ENCODE measurements around the gene PSME2. TPM values are rescaled to one million over a fixed set of nuclear protein-coding genes. Genes with fewer than 3 reads are reported as not detected.
A peak's percentile ranks its signal among the peaks of the same experiment; 100 is the strongest.

Gene PSME2
- total and polyA plus RNA-seq, 2 of the 13 experiments (the other 11 are each of a cell fraction or from before 2014, with no cell fraction given): 332 to 716 TPM

DNA sequence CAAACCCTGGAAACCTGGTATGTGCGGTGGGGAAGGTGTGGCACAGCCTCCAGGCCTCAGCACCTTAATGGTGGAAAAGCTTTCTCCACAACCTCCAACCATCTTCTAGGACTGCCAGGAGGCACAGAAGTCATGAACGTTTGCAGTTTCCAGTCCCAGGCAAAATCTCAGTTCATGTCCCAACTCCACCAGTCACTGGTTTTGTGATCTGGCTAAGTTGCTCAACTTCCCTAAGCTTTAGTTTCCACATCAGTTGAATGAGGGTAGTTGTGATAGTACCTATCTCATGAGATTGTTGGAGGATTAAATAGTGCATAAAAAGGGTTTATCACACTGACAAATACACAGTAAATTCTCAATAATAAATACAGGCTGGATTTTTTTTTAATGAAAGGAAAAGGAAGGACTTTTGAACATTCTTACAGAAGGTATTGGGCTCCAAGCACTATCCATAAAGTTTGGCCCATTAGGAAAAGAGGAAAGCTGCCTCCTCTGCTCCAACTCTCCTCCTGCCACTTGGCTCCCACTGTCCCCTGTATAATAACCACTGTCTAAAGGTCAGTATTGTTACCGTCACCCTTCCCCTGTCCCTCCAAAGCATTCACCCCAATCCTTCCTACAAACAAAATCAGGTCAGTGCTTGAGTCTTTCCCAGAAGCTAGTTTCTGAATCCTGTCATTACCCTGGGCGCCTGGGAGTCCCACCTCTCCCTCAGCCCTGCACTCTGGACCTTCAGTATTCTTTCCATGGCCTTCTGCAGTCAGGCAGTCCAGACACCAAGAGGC is 46.0 kb downstream of the PSME2 start (continued):
- TF ChIP-seq, protein P1, sequence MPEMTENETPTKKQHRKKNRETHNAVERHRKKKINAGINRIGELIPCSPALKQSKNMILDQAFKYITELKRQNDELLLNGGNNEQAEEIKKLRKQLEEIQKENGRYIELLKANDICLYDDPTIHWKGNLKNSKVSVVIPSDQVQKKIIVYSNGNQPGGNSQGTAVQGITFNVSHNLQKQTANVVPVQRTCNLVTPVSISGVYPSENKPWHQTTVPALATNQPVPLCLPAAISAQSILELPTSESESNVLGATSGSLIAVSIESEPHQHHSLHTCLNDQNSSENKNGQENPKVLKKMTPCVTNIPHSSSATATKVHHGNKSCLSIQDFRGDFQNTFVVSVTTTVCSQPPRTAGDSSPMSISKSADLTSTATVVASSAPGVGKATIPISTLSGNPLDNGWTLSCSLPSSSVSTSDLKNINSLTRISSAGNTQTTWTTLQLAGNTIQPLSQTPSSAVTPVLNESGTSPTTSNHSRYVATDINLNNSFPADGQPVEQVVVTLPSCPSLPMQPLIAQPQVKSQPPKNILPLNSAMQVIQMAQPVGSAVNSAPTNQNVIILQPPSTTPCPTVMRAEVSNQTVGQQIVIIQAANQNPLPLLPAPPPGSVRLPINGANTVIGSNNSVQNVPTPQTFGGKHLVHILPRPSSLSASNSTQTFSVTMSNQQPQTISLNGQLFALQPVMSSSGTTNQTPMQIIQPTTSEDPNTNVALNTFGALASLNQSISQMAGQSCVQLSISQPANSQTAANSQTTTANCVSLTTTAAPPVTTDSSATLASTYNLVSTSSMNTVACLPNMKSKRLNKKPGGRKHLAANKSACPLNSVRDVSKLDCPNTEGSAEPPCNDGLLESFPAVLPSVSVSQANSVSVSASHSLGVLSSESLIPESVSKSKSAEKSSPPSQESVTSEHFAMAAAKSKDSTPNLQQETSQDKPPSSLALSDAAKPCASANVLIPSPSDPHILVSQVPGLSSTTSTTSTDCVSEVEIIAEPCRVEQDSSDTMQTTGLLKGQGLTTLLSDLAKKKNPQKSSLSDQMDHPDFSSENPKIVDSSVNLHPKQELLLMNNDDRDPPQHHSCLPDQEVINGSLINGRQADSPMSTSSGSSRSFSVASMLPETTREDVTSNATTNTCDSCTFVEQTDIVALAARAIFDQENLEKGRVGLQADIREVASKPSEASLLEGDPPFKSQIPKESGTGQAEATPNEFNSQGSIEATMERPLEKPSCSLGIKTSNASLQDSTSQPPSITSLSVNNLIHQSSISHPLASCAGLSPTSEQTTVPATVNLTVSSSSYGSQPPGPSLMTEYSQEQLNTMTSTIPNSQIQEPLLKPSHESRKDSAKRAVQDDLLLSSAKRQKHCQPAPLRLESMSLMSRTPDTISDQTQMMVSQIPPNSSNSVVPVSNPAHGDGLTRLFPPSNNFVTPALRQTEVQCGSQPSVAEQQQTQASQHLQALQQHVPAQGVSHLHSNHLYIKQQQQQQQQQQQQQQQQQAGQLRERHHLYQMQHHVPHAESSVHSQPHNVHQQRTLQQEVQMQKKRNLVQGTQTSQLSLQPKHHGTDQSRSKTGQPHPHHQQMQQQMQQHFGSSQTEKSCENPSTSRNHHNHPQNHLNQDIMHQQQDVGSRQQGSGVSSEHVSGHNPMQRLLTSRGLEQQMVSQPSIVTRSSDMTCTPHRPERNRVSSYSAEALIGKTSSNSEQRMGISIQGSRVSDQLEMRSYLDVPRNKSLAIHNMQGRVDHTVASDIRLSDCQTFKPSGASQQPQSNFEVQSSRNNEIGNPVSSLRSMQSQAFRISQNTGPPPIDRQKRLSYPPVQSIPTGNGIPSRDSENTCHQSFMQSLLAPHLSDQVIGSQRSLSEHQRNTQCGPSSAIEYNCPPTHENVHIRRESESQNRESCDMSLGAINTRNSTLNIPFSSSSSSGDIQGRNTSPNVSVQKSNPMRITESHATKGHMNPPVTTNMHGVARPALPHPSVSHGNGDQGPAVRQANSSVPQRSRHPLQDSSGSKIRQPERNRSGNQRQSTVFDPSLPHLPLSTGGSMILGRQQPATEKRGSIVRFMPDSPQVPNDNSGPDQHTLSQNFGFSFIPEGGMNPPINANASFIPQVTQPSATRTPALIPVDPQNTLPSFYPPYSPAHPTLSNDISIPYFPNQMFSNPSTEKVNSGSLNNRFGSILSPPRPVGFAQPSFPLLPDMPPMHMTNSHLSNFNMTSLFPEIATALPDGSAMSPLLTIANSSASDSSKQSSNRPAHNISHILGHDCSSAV (CRISPR knock-in tag; IDR thresholded peaks at IDR 0.05; ENCODE audit: borderline replicate concordance): 0 out of 2 replicates have a peak, but pooled peaks have one; percentile 43
- TF ChIP-seq RNF2 (conservative IDR thresholded peaks at IDR 0.05; ENCODE audit: low read depth) (no peak), ZNF678 (CRISPR knock-in tag; IDR thresholded peaks at IDR 0.05) (0 out of 2 replicates have a peak, but pooled peaks have one; percentile 26), NR2C2 (CRISPR knock-in tag; IDR thresholded peaks at IDR 0.05; ENCODE audit: borderline replicate concordance) (no peak), NCOR1 (IDR thresholded peaks at IDR 0.05; ENCODE audit: borderline replicate concordance, low read length) (no peak), ZNF230 (CRISPR knock-in tag; IDR thresholded peaks at IDR 0.05) (0 out of 2 replicates have a peak, but pooled peaks have one; percentile 70), ZFP1 (CRISPR knock-in tag; IDR thresholded peaks at IDR 0.05) (no peak), ZNF263 (CRISPR knock-in tag; IDR thresholded peaks at IDR 0.05) (no peak), ZNF143 (CRISPR knock-in tag; IDR thresholded peaks at IDR 0.05) (no peak)
- TF ChIP-seq, protein P2, sequence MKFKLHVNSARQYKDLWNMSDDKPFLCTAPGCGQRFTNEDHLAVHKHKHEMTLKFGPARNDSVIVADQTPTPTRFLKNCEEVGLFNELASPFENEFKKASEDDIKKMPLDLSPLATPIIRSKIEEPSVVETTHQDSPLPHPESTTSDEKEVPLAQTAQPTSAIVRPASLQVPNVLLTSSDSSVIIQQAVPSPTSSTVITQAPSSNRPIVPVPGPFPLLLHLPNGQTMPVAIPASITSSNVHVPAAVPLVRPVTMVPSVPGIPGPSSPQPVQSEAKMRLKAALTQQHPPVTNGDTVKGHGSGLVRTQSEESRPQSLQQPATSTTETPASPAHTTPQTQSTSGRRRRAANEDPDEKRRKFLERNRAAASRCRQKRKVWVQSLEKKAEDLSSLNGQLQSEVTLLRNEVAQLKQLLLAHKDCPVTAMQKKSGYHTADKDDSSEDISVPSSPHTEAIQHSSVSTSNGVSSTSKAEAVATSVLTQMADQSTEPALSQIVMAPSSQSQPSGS (CRISPR knock-in tag; IDR thresholded peaks at IDR 0.05): peak; percentile 30; the same call in 1 of the 2 replicates
- TF ChIP-seq, protein P3, sequence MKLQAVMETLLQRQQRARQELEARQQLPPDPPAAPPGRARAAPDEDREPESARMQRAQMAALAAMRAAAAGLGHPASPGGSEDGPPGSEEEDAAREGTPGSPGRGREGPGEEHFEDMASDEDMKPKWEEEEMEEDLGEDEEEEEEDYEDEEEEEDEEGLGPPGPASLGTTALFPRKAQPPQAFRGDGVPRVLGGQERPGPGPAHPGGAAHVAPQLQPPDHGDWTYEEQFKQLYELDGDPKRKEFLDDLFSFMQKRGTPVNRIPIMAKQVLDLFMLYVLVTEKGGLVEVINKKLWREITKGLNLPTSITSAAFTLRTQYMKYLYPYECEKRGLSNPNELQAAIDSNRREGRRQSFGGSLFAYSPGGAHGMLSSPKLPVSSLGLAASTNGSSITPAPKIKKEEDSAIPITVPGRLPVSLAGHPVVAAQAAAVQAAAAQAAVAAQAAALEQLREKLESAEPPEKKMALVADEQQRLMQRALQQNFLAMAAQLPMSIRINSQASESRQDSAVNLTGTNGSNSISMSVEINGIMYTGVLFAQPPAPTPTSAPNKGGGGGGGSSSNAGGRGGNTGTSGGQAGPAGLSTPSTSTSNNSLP (IDR thresholded peaks at IDR 0.05; ENCODE audit: low read depth, low read length): no peak
- TF ChIP-seq, protein P4, sequence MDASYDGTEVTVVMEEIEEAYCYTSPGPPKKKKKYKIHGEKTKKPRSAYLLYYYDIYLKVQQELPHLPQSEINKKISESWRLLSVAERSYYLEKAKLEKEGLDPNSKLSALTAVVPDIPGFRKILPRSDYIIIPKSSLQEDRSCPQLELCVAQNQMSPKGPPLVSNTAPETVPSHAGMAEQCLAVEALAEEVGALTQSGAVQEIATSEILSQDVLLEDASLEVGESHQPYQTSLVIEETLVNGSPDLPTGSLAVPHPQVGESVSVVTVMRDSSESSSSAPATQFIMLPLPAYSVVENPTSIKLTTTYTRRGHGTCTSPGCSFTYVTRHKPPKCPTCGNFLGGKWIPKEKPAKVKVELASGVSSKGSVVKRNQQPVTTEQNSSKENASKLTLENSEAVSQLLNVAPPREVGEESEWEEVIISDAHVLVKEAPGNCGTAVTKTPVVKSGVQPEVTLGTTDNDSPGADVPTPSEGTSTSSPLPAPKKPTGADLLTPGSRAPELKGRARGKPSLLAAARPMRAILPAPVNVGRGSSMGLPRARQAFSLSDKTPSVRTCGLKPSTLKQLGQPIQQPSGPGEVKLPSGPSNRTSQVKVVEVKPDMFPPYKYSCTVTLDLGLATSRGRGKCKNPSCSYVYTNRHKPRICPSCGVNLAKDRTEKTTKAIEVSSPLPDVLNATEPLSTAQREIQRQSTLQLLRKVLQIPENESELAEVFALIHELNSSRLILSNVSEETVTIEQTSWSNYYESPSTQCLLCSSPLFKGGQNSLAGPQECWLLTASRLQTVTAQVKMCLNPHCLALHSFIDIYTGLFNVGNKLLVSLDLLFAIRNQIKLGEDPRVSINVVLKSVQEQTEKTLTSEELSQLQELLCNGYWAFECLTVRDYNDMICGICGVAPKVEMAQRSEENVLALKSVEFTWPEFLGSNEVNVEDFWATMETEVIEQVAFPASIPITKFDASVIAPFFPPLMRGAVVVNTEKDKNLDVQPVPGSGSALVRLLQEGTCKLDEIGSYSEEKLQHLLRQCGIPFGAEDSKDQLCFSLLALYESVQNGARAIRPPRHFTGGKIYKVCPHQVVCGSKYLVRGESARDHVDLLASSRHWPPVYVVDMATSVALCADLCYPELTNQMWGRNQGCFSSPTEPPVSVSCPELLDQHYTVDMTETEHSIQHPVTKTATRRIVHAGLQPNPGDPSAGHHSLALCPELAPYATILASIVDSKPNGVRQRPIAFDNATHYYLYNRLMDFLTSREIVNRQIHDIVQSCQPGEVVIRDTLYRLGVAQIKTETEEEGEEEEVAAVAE (CRISPR knock-in tag; IDR thresholded peaks at IDR 0.05; ENCODE audit: borderline replicate concordance): no peak
